ENCODE measurements around the gene LINC00237. TPM values are rescaled to one million over a fixed set of nuclear protein-coding genes. Genes with fewer than 3 reads are reported as not detected.

Gene LINC00237
- total RNA-seq, 1 experiment from 2014 or later = 0.90 TPM

GRCh38 chr20:21099751-21100577 lies 6.2 kb downstream of the LINC00237 start:
- no peak overlapping the region for H3T11ph ChIP-seq (ENCODE audit: low read length)
- Mint-ChIP-seq H3K27ac (peak overlapping the region in 2 of 3 experiments; percentile 48 to 96; a peak in 2 of 7 replicates), H3K9me3 (no peaks in the 10 kb centered on the region; a peak in 2 of 5 replicates), H3K27me3 (ENCODE audit: low read depth) (peaks cover 89% of the 10 kb centered on the region), H3K4me3 (peak overlapping the region; percentile 62 to 89), H3K4me1 (peaks cover 54 to 59% of the 10 kb centered on the region in 2 experiments), H3K36me3 (ENCODE audit: insufficient read depth in 1 of 3, low read depth in 3 of 3) (no peaks in the 10 kb centered on the region)
- H3K18ac ChIP-seq (ENCODE audit: insufficient read length, low read depth, low read length) = no peak overlapping the region
- no peak overlapping the region for H3K23ac ChIP-seq (ENCODE audit: insufficient read length, low read depth, low read length)
- H2BK15ac ChIP-seq (ENCODE audit: low read depth, low read length) = no peak overlapping the region
- peak overlapping the region; percentile 89 for H3K4me2 ChIP-seq (ENCODE audit: insufficient read depth, insufficient read length, low read length)
- H2AFZ ChIP-seq (ENCODE audit: low read length) = no peak overlapping the region
- H3K4me1 ChIP-seq (ENCODE audit: insufficient read depth, low read length) = no peaks in the 10 kb centered on the region; the same call in 1 of the 2 replicates
- no peaks in the 10 kb centered on the region for H3K79me2 ChIP-seq (ENCODE audit: insufficient read depth, low read length)
- no peak overlapping the region for H2BK120ac ChIP-seq (ENCODE audit: low read depth, low read length, poor library complexity, severe bottlenecking)
- no peaks in the 10 kb centered on the region for H4K20me1 ChIP-seq (ENCODE audit: control insufficient read depth, insufficient read depth, insufficient read length)
- no peak overlapping the region for H3K56ac ChIP-seq (ENCODE audit: insufficient read length, low read depth, low read length)
- no peak overlapping the region for H4K5ac ChIP-seq (ENCODE audit: insufficient read length, low read depth, low read length)
- no peak overlapping the region; the same call in 1 of the 2 replicates for H3K14ac ChIP-seq (ENCODE audit: insufficient read depth, low read length)
- no peak overlapping the region for H4K91ac ChIP-seq (ENCODE audit: insufficient read length, low read depth, low read length)
- H2AK5ac ChIP-seq (ENCODE audit: insufficient read length, low read length) = no peak overlapping the region
- no peak overlapping the region for H2BK12ac ChIP-seq (ENCODE audit: insufficient read length, low read depth, low read length)
- H2BK20ac ChIP-seq (ENCODE audit: low read depth, low read length, poor library complexity, severe bottlenecking) = no peak overlapping the region
- H3K9me3 ChIP-seq (ENCODE audit: control insufficient read depth, low read depth, low read length) = no peaks in the 10 kb centered on the region
- no peaks in the 10 kb centered on the region for H3K79me1 ChIP-seq (ENCODE audit: insufficient read depth, low read depth, low read length, poor library complexity, severe bottlenecking)
- no peak overlapping the region for H2BK5ac ChIP-seq (ENCODE audit: insufficient read length, low read length)
- H4K8ac ChIP-seq (replicated peaks; ENCODE audit: insufficient read length, low read depth, low read length) = no peak overlapping the region
- TF ChIP-seq, protein P1, sequence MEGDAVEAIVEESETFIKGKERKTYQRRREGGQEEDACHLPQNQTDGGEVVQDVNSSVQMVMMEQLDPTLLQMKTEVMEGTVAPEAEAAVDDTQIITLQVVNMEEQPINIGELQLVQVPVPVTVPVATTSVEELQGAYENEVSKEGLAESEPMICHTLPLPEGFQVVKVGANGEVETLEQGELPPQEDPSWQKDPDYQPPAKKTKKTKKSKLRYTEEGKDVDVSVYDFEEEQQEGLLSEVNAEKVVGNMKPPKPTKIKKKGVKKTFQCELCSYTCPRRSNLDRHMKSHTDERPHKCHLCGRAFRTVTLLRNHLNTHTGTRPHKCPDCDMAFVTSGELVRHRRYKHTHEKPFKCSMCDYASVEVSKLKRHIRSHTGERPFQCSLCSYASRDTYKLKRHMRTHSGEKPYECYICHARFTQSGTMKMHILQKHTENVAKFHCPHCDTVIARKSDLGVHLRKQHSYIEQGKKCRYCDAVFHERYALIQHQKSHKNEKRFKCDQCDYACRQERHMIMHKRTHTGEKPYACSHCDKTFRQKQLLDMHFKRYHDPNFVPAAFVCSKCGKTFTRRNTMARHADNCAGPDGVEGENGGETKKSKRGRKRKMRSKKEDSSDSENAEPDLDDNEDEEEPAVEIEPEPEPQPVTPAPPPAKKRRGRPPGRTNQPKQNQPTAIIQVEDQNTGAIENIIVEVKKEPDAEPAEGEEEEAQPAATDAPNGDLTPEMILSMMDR (conservative IDR thresholded peaks at IDR 0.05) = no peak
- WGBS (ENCODE audit: extremely low coverage, insufficient read length, low lambda C conversion rate) = no CpG with 5 or more reads among the region's 46 CpGs
- H3K27ac ChIP-seq (ENCODE audit: insufficient read length, low read depth, low read length) = no peak overlapping the region
- H3K23me2 ChIP-seq (ENCODE audit: insufficient read length, low read depth, low read length, poor library complexity, severe bottlenecking) = peaks cover 43% of the 10 kb centered on the region
- DNase-seq = peak; percentile 52
- no peak overlapping the region for H3K9ac ChIP-seq (ENCODE audit: extremely low read depth, insufficient read length, low read length)
- no peak overlapping the region for H3K4ac ChIP-seq (ENCODE audit: low read depth, low read length)
- peaks cover 33% of the 10 kb centered on the region for H3K27me3 ChIP-seq (ENCODE audit: insufficient read depth, low read length)

Data from H9 (cell line).